Central memory CD8-positive, alpha-beta T cell (primary cell): Measurements from ENCODE around the gene CDHR5.

Experiments
- ATAC-seq: fragments of 150-1000 bp; cut with Tn5 transposase; replicated peaks from 2 replicates; pipeline ENCODE4 v1.10.0; 2022; ENCODE audit warnings: mild to moderate bottlenecking, moderate FRiP score, moderate number of reproducible peaks; ENCODE audit not compliant: poor library complexity, severe bottlenecking; ENCODE audit errors: extremely low read depth
- DNase-seq, 2 donors: peaks; one replicate each; pipeline ENCODE4 v3.0.0; 2021; ENCODE audit warnings: low spot score in 2 of 2
- H3K27ac Mint-ChIP-seq: one replicate; pipeline ENCODE4 v1.8.0; 2022; ENCODE audit warnings: low read depth, mild to moderate bottlenecking, moderate library complexity, mixed read lengths
- H3K27me3 Mint-ChIP-seq: one replicate; pipeline ENCODE4 v1.8.0; 2022; ENCODE audit warnings: mixed read lengths
- H3K36me3 Mint-ChIP-seq: one replicate; pipeline ENCODE4 v1.8.0; 2022; ENCODE audit warnings: mild to moderate bottlenecking, moderate library complexity, mixed read lengths; ENCODE audit not compliant: insufficient read depth
- H3K4me1 Mint-ChIP-seq: one replicate; pipeline ENCODE4 v1.8.0; 2022; ENCODE audit warnings: mixed read lengths
- H3K4me3 Mint-ChIP-seq: one replicate; pipeline ENCODE4 v1.8.0; 2022; ENCODE audit warnings: mild to moderate bottlenecking, moderate library complexity, mixed read lengths
- H3K9me3 Mint-ChIP-seq: one replicate; pipeline ENCODE4 v1.8.0; 2022; ENCODE audit warnings: mixed read lengths

The CDHR5 gene

GRCh38 chr11:569158-569885 lies 55.4 kb downstream of the CDHR5 start:
- H3K27me3 Mint-ChIP-seq, result no peaks in the 10 kb centered on the region
- peak overlapping the region; percentile 71 for H3K4me3 Mint-ChIP-seq
- H3K9me3 Mint-ChIP-seq, result no peaks in the 10 kb centered on the region
- DNase-seq (no peak), ATAC-seq (no peak)
- no peaks in the 10 kb centered on the region for H3K4me1 Mint-ChIP-seq
- H3K27ac Mint-ChIP-seq, result no peak overlapping the region
- H3K36me3 Mint-ChIP-seq, result peaks cover 7% of the 10 kb centered on the region

GRCh38 chr11:568306-569157 lies 56.2 kb downstream of the CDHR5 start:
- Mint-ChIP-seq H3K9me3 (no peaks in the 10 kb centered on the region), H3K4me1 (no peaks in the 10 kb centered on the region), H3K36me3 (peaks cover 7% of the 10 kb centered on the region), H3K27me3 (no peaks in the 10 kb centered on the region), H3K4me3 (peak overlapping the region; percentile 71), H3K27ac (no peak overlapping the region)
- peak; percentile 92 for ATAC-seq
- peak; percentile 83 to 91 for DNase-seq

- no peak overlapping the region for H3K27ac Mint-ChIP-seq
- no peaks in the 10 kb centered on the region for H3K4me1 Mint-ChIP-seq
- H3K27me3 Mint-ChIP-seq, result no peaks in the 10 kb centered on the region
- no peak for DNase-seq
- peaks cover 7% of the 10 kb centered on the region for H3K36me3 Mint-ChIP-seq
- H3K9me3 Mint-ChIP-seq, result no peaks in the 10 kb centered on the region
- peak overlapping the region; percentile 62 for H3K4me3 Mint-ChIP-seq
- ATAC-seq, result no peak
These were observed 57.0 kb downstream of the CDHR5 start for GRCh38 chr11:567629-568292.

- no peak for ATAC-seq
- H3K4me1 Mint-ChIP-seq, result no peaks in the 10 kb centered on the region
- no peak overlapping the region for H3K27ac Mint-ChIP-seq
- peak overlapping the region; percentile 62 for H3K4me3 Mint-ChIP-seq
- DNase-seq, result no peak
- no peaks in the 10 kb centered on the region for H3K9me3 Mint-ChIP-seq
- peaks cover 7% of the 10 kb centered on the region for H3K36me3 Mint-ChIP-seq
- H3K27me3 Mint-ChIP-seq, result no peaks in the 10 kb centered on the region
These were observed 57.6 kb downstream of the CDHR5 start for GRCh38 chr11:567011-567628.
